AG10803 (cell line): Measurements from ENCODE around the gene MAB21L3.

ENCODE experiments used
- DNase-seq: peaks from one replicate; pipeline ENCODE4 v3.0.0; 2010; ENCODE audit warnings: low read depth
- H3K4me3 ChIP-seq: 2 replicates; pipeline ENCODE4 v1.5.1; 2011; ENCODE audit warnings: mild to moderate bottlenecking, low read length, control low read depth
- TF ChIP-seq, protein P1 (sequence below): conservative IDR thresholded peaks from 2 replicates; pipeline ENCODE4 v1.5.1; 2011; ENCODE audit warnings: mild to moderate bottlenecking, low read length, control low read depth, inconsistent platforms

MAB21L3 gene

DNA sequence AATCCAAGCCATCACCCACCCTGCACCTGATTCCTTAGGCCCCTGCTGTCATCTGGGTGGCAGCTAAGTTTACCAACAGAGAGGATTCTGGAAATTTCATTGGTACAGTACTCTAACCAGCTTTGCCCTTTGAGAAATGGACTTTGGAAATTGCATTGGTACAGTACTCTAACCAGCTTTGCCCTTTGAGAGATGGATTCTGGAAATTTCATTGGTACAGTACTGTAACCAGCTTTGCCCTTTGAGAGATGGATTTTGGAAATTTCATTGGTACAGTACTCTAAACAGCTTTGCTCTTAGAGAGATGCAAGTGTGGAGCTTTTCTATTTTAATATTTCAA, 42.5 kb downstream of the MAB21L3 start:
- no peak overlapping the region for H3K4me3 ChIP-seq
- TF ChIP-seq, protein P1, sequence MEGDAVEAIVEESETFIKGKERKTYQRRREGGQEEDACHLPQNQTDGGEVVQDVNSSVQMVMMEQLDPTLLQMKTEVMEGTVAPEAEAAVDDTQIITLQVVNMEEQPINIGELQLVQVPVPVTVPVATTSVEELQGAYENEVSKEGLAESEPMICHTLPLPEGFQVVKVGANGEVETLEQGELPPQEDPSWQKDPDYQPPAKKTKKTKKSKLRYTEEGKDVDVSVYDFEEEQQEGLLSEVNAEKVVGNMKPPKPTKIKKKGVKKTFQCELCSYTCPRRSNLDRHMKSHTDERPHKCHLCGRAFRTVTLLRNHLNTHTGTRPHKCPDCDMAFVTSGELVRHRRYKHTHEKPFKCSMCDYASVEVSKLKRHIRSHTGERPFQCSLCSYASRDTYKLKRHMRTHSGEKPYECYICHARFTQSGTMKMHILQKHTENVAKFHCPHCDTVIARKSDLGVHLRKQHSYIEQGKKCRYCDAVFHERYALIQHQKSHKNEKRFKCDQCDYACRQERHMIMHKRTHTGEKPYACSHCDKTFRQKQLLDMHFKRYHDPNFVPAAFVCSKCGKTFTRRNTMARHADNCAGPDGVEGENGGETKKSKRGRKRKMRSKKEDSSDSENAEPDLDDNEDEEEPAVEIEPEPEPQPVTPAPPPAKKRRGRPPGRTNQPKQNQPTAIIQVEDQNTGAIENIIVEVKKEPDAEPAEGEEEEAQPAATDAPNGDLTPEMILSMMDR, result no peak
- no peak for DNase-seq

DNA sequence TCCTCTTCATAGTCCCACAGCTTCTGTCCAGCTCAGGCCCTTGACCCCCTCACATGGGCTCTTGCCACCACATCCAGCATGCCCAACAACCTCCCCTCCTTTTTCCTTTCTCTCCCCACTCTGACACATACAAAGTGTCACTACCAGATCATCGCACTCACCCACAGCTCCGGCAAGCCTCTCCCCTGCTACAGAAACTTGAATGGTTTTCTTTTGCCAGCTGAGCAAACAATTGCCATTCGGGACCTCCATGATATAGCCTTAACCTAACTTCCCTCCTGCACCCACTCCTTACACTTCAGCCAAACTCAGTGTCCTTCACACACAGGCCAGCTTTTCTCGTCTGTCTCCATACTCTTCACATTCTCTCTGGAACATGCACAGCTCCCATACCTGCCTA, 43.3 kb downstream of the MAB21L3 start:
- DNase-seq, result no peak

DNA sequence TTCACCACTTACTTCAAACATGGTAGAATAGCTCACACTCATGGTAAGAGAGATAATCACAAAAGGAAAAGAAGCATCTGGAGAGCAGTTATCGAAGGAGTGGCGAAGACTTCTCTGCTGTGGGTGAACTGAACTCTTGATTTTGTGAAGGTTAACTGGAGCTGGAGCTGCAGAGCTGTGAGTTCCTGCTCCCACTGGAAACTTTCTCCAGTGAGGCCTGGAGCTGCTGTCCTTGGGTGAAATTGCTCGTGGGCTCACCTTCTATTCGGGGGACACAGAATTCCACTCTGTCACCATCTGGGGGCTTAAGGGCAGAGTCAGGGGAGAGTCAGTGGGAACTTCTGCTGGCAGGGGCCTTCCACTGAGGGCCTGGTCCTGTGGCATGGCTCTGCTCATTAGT, 45.9 kb downstream of the MAB21L3 start:
- no peak for DNase-seq
- TF ChIP-seq, protein P1, result no peak
- no peak overlapping the region for H3K4me3 ChIP-seq

More for the DNA sequence above, 43.3 kb downstream of the MAB21L3 start:
- no peak overlapping the region for H3K4me3 ChIP-seq
- TF ChIP-seq, protein P1, result no peak

DNA sequence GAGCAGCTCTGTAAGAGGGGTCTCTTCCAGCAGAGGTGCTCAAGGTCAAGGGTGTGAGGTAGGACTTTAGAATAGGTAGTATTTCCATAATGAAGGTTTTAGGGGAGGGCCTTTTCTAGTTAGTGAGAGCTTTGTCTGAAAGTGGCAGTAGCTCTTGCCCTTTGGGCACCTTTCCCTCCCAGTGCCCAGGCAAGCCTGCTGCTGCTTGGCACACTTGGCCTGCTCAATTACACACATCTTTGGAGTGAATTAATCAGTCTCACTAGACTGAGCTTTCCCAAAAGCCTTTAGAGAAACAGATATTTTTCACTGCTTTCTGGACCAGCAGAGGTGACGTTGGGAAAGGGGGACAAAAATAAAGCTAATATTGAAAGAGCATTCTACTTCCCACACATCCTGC, 48.0 kb downstream of the MAB21L3 start:
- no peak for DNase-seq
- TF ChIP-seq, protein P1, result no peak
- H3K4me3 ChIP-seq, result no peak overlapping the region

DNA sequence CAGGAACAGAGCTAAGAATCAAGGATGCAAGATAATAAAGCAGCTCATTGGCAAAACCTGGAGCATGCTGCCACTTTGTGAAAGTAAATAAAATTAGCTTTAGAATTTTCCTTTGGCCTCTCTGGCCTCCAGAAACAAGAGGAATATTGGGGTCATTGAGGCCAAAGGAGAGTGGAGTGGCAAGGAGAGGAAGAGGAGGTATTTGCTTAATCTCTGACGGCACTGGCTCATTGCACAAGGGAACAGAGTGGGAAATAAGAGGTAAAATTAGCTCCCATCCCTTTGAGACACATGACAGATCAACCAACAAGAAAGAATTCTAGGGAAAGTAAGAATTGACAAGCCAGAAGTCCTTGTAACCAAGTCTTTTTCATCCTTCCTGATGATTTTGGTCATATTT, 48.4 kb downstream of the MAB21L3 start:
- no peak overlapping the region for H3K4me3 ChIP-seq
- TF ChIP-seq, protein P1, result no peak
- DNase-seq, result no peak

DNA sequence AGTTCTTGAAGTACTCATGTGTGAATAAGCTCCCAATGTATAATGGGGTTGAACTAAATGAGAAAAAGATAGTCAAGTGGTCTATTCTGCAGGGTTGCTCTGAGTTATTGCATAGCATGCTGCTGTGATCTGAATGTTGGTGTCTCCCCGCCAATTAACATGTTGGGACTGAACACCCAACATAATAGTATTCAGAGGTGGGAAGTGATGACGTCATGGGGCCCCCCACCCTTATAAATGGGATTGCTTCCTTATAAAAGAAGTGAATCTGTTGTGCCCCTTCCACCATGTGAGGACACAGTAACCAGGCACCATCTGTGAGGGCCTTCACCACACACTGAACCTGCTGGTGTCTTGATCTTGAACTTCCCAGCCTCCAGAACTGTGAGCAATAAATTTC, 50.2 kb downstream of the MAB21L3 start:
- TF ChIP-seq, protein P1, result no peak
- H3K4me3 ChIP-seq, result no peak overlapping the region
- DNase-seq, result no peak

DNA sequence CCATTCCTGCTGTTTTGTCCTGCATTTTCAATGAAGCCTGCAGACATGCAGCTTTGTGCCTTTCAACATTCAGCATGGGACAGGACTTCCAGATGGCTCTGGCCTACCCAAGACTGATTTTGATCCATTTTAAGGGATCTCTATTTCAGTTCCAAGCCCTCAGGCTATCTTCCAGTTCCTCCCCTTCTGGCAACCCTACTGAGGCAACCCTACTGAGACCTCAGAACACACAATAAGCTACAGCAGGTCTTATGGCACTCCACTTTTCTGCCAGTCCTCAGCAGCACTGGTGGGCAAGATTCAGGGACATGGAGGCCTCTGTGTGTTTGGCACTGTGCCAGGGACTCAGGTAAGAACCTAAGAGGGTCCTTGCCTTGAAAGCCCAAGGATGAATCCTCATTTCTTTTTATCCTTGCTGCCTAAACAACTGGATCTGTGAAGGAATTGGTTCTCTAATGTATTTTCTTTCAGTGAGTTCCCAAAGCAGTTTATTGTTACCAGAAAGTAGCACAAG, 50.7 kb downstream of the MAB21L3 start:
- H3K4me3 ChIP-seq, result no peak overlapping the region
- no peak for DNase-seq
- TF ChIP-seq, protein P1, result no peak
